ENCODE data around the gene FBLIM1.

- TF ChIP-seq, protein P1, sequence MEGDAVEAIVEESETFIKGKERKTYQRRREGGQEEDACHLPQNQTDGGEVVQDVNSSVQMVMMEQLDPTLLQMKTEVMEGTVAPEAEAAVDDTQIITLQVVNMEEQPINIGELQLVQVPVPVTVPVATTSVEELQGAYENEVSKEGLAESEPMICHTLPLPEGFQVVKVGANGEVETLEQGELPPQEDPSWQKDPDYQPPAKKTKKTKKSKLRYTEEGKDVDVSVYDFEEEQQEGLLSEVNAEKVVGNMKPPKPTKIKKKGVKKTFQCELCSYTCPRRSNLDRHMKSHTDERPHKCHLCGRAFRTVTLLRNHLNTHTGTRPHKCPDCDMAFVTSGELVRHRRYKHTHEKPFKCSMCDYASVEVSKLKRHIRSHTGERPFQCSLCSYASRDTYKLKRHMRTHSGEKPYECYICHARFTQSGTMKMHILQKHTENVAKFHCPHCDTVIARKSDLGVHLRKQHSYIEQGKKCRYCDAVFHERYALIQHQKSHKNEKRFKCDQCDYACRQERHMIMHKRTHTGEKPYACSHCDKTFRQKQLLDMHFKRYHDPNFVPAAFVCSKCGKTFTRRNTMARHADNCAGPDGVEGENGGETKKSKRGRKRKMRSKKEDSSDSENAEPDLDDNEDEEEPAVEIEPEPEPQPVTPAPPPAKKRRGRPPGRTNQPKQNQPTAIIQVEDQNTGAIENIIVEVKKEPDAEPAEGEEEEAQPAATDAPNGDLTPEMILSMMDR (IDR thresholded peaks at IDR 0.05): no peak
- TF ChIP-seq POLR2A (IDR thresholded peaks at IDR 0.05): no peak
Observed at GRCh38 chr1:15755646-15756040, 3.0 kb upstream of the FBLIM1 start.

Data from Peyer's patch (tissue), 4 donors.